ENCODE measurements around the gene MRPS15.

GRCh38 chr1:36448530-36449056, 15.6 kb downstream of the MRPS15 start:
- TF ChIP-seq CTCF (conservative IDR thresholded peaks at IDR 0.05; ENCODE audit: low read depth, low read length) = no peak
- no peak for TF ChIP-seq EZH2 (IDR thresholded peaks at IDR 0.05; ENCODE audit: borderline replicate concordance, low read depth, low read length, poor library complexity, severe bottlenecking)
